Mesendoderm (in vitro differentiated cells): ENCODE data around the gene RGL4.
A peak's percentile ranks its signal among the peaks of the same experiment; 100 is the strongest.

Experiments
- DNase-seq: peaks from one replicate; pipeline ENCODE4 v3.0.0; 2013
- H2AK5ac ChIP-seq: 2 replicates; pipeline ENCODE4 v1.6.1; 2013; ENCODE audit warnings: low read length, inconsistent platforms
- H2BK120ac ChIP-seq: 2 replicates; pipeline ENCODE4 v1.6.1; 2013; ENCODE audit warnings: low read depth, mild to moderate bottlenecking, low read length, moderate library complexity, mixed read lengths
- H2BK15ac ChIP-seq: replicated peaks from 2 replicates; pipeline ENCODE4 v1.6.1; 2013; ENCODE audit warnings: low read depth, mild to moderate bottlenecking, moderate library complexity
- H2BK5ac ChIP-seq: 2 replicates; pipeline ENCODE4 v1.6.1; 2013; ENCODE audit warnings: low read length, inconsistent platforms
- H3K18ac ChIP-seq: 2 replicates; pipeline ENCODE4 v1.6.1; 2013; ENCODE audit warnings: mild to moderate bottlenecking, low read length, mixed read lengths
- H3K23ac ChIP-seq: one replicate; pipeline ENCODE4 v1.6.1; 2013; ENCODE audit warnings: low read length
- H3K27ac ChIP-seq: 2 replicates; pipeline ENCODE4 v1.5.1; 2013; ENCODE audit warnings: low read depth, mild to moderate bottlenecking, inconsistent platforms, low read length, moderate library complexity
- H3K27me3 ChIP-seq: 2 replicates; pipeline ENCODE4 v1.6.1; 2013; ENCODE audit warnings: low read length, control low read depth, mild to moderate bottlenecking, inconsistent platforms; ENCODE audit not compliant: insufficient read depth, poor library complexity
- H3K36me3 ChIP-seq: 2 replicates; pipeline ENCODE4 v1.6.1; 2013; ENCODE audit warnings: low read length, inconsistent platforms; ENCODE audit not compliant: control insufficient read depth, insufficient read depth
- H3K4ac ChIP-seq: one replicate; pipeline ENCODE4 v1.6.1; 2013; ENCODE audit warnings: low read depth, mild to moderate bottlenecking, low read length, moderate library complexity
- H3K4me1 ChIP-seq: 2 replicates; pipeline ENCODE4 v1.6.1; 2013; ENCODE audit warnings: low read depth, low read length, inconsistent platforms; ENCODE audit not compliant: control insufficient read depth
- H3K4me2 ChIP-seq: 2 replicates; pipeline ENCODE4 v1.6.1; 2013; ENCODE audit warnings: low read length
- H3K4me3 ChIP-seq: 2 replicates; pipeline ENCODE4 v1.5.1; 2013; ENCODE audit warnings: mild to moderate bottlenecking, low read length
- H3K56ac ChIP-seq: one replicate; pipeline ENCODE4 v1.6.1; 2013; ENCODE audit warnings: low read length
- H3K79me1 ChIP-seq: 2 replicates; pipeline ENCODE4 v1.6.1; 2013; ENCODE audit warnings: low read length, inconsistent platforms
- H3K79me2 ChIP-seq: 2 replicates; pipeline ENCODE4 v1.6.1; 2013; ENCODE audit warnings: mild to moderate bottlenecking, low read length; ENCODE audit not compliant: control insufficient read depth, insufficient read depth
- H3K9ac ChIP-seq: 2 replicates; pipeline ENCODE4 v1.6.1; 2013; ENCODE audit warnings: low read length, inconsistent platforms
- H4K5ac ChIP-seq: one replicate; pipeline ENCODE4 v1.6.1; 2013; ENCODE audit warnings: low read length
- H4K8ac ChIP-seq: one replicate; pipeline ENCODE4 v1.6.1; 2013; ENCODE audit warnings: low read depth, mild to moderate bottlenecking, control low read depth, low read length, moderate library complexity
- WGBS: extraction: QIAGEN DNeasy Blood & Tissue Kit; methylation state at CpG from one replicate; pipeline ENCODE4 v1.1.7; 2013; ENCODE audit warnings: low lambda C conversion rate, missing lambda C conversion rate; ENCODE audit not compliant: insufficient coverage; ENCODE audit errors: extremely low coverage; 5-methylcytosine and 5-hydroxymethylcytosine counted together

RGL4 gene

GRCh38 chr22:23697031-23697970 lies 6.5 kb downstream of the RGL4 start:
- Histone ChIP-seq H3K9ac (no peak overlapping the region), H2BK120ac (no peak overlapping the region), H3K4me2 (no peak overlapping the region), H2BK15ac (no peak overlapping the region), H3K23ac (no peak overlapping the region), H4K8ac (no peak overlapping the region), H3K79me1 (peaks cover 8% of the 10 kb centered on the region), H2BK5ac (no peak overlapping the region), H3K36me3 (peaks cover 3% of the 10 kb centered on the region), H3K79me2 (peaks cover 2% of the 10 kb centered on the region), H3K56ac (no peak overlapping the region), H2AK5ac (no peak overlapping the region), H3K18ac (no peak overlapping the region), H3K4me1 (no peaks in the 10 kb centered on the region), H4K5ac (no peak overlapping the region), H3K27me3 (no peaks in the 10 kb centered on the region), H3K4ac (no peak overlapping the region), H3K27ac (no peak overlapping the region), H3K4me3 (no peak overlapping the region)
- DNase-seq: no peak
- no CpG with 5 or more reads among the region's 11 CpGs for WGBS

GRCh38 chr22:23698094-23698493 lies 7.3 kb downstream of the RGL4 start:
- Histone ChIP-seq H3K79me2 (peaks cover 2% of the 10 kb centered on the region), H3K23ac (no peak overlapping the region), H3K4me3 (no peak overlapping the region), H3K79me1 (peaks cover 10% of the 10 kb centered on the region), H2BK5ac (no peak overlapping the region), H4K8ac (no peak overlapping the region), H4K5ac (no peak overlapping the region), H3K56ac (no peak overlapping the region), H3K9ac (no peak overlapping the region), H3K27ac (no peak overlapping the region), H2AK5ac (no peak overlapping the region), H2BK15ac (no peak overlapping the region), H3K4ac (no peak overlapping the region), H3K4me2 (no peak overlapping the region), H3K4me1 (no peaks in the 10 kb centered on the region), H3K36me3 (peaks cover 3% of the 10 kb centered on the region), H2BK120ac (no peak overlapping the region), H3K18ac (no peak overlapping the region), H3K27me3 (no peaks in the 10 kb centered on the region)
- peak; percentile 50 for DNase-seq
- WGBS: no CpG with 5 or more reads among the region's 4 CpGs

GRCh38 chr22:23698673-23699235 lies 7.9 kb downstream of the RGL4 start:
- H3K4ac ChIP-seq: no peak overlapping the region
- no peak overlapping the region for H3K9ac ChIP-seq
- no peak overlapping the region for H3K23ac ChIP-seq
- no peak overlapping the region for H3K56ac ChIP-seq
- H2BK5ac ChIP-seq: no peak overlapping the region
- H3K4me1 ChIP-seq: no peaks in the 10 kb centered on the region
- H4K5ac ChIP-seq: no peak overlapping the region
- H3K18ac ChIP-seq: no peak overlapping the region
- WGBS: no CpG with 5 or more reads among the region's 10 CpGs
- H4K8ac ChIP-seq: no peak overlapping the region
- no peak overlapping the region for H2BK120ac ChIP-seq
- no peak overlapping the region for H2AK5ac ChIP-seq
- H3K27ac ChIP-seq: no peak overlapping the region
- DNase-seq: no peak
- no peak overlapping the region for H2BK15ac ChIP-seq
- H3K27me3 ChIP-seq: no peaks in the 10 kb centered on the region
- H3K36me3 ChIP-seq: peaks cover 3% of the 10 kb centered on the region
- H3K79me2 ChIP-seq: peaks cover 2% of the 10 kb centered on the region
- peaks cover 11% of the 10 kb centered on the region for H3K79me1 ChIP-seq
- H3K4me2 ChIP-seq: no peak overlapping the region
- no peak overlapping the region for H3K4me3 ChIP-seq

- H3K23ac ChIP-seq: no peak overlapping the region
- H2BK5ac ChIP-seq: no peak overlapping the region
- H3K4me3 ChIP-seq: no peak overlapping the region
- no peak overlapping the region for H2BK15ac ChIP-seq
- H3K9ac ChIP-seq: no peak overlapping the region
- H3K56ac ChIP-seq: no peak overlapping the region
- no peak overlapping the region for H4K8ac ChIP-seq
- peaks cover 5% of the 10 kb centered on the region for H3K36me3 ChIP-seq
- no CpG with 5 or more reads among the region's 7 CpGs for WGBS
- H3K27ac ChIP-seq: no peak overlapping the region
- no peak for DNase-seq
- peaks cover 17% of the 10 kb centered on the region for H3K79me1 ChIP-seq
- H4K5ac ChIP-seq: no peak overlapping the region
- H3K79me2 ChIP-seq: peaks cover 2% of the 10 kb centered on the region
- no peaks in the 10 kb centered on the region for H3K27me3 ChIP-seq
- H3K18ac ChIP-seq: no peak overlapping the region
- H3K4me2 ChIP-seq: no peak overlapping the region
- H2AK5ac ChIP-seq: no peak overlapping the region
- no peaks in the 10 kb centered on the region for H3K4me1 ChIP-seq
- H2BK120ac ChIP-seq: no peak overlapping the region
- no peak overlapping the region for H3K4ac ChIP-seq
Measured at GRCh38 chr22:23700706-23701105, 9.9 kb downstream of the RGL4 start.

GRCh38 chr22:23704062-23704461 lies 13.2 kb downstream of the RGL4 start:
- Histone ChIP-seq H2BK15ac (no peak overlapping the region), H3K4me2 (no peak overlapping the region), H4K8ac (no peak overlapping the region), H3K79me1 (peaks cover 17% of the 10 kb centered on the region), H3K18ac (no peak overlapping the region), H3K4ac (no peak overlapping the region), H3K4me1 (no peaks in the 10 kb centered on the region), H3K4me3 (no peak overlapping the region), H3K79me2 (peaks cover 2% of the 10 kb centered on the region), H4K5ac (no peak overlapping the region), H2AK5ac (no peak overlapping the region), H3K27me3 (no peaks in the 10 kb centered on the region), H3K23ac (no peak overlapping the region), H2BK120ac (no peak overlapping the region), H3K9ac (no peak overlapping the region), H3K36me3 (peaks cover 8% of the 10 kb centered on the region), H3K27ac (no peak overlapping the region), H2BK5ac (no peak overlapping the region), H3K56ac (no peak overlapping the region)
- DNase-seq: no peak
- no CpG with 5 or more reads among the region's 5 CpGs for WGBS
